Endometrium (tissue), 2 donors: ENCODE data around the gene RNF225.
"Not testable (repeated sequence)": the region's sequence is repeated elsewhere in the genome, so short reads cannot be mapped to it uniquely, and the experiment has no call there.

Experiments
- FAIRE-seq: peaks from 2 replicates; lab custom pipeline; 2012; peaks lifted over from hg19 to GRCh38; lab: Jason Lieb, UNC
- donor health status: control.
- donor health status: control.

Gene RNF225

DNA sequence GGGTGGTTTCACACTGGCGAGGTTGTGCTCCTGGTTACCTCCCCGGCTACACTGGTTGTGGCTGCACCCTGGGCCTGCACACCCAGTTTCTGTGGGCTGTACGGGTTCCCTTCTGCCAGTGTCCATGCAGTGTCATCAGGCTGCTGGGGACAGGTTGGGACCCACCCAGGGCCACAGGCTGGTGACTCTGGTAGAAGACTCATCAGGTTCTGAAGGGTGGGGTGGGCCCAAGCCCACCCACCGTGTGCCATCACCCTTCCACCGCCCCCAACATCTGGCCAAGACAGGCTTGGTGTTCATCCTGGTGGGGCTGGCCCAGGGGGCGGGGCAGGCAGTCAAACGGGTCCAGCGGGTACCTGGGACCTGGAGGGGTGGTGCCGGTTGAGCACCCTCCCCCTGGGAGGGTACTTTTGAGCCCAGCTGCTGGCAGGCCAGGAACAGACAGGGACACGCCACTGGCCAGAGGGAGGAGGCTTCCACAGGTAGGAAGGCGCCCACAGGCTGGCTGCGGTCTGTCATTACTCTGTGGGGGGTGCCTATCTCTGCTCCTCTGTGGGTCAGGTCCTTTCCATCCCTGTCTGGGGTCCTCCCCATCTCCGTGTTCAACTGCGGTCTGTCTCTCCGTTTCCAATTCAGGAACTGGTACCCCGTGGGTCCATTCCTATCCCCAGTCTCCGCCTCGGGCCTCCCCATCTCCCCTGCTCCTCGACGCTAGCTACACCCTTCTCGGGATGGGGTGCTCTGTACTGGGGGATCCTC is at the start of gene RNF225:
Gene RNF225 (plus strand): TSS at position 437 of the 759 bp plus-strand sequence. CDS start 434 bp downstream, outside the sequence.
- no peak for FAIRE-seq

GRCh38 chr19:58346961-58347929 is 48.2 kb upstream of the RNF225 start:
- FAIRE-seq = no peak

DNA sequence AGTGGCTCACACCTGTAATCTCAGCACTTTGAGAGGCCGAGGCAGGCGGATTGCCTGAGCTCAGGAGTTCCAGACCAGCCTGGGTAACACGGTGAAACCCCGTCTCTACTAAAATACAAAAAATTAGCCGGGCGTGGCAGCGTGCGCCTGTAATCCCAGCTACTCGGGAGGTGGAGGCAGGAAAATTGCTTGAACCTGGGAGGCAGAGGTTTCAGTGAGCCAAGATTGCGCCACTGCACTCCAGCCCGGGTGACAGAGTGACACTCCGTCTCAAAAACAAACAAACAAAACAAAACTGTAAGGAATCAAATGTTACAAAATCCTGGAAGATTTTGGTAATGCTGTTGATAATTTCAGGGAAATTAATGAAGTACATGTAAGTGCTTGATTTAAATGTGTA is 47.4 kb upstream of the RNF225 start:
- not testable (repeated sequence) for FAIRE-seq

- FAIRE-seq = no peak
Observed at GRCh38 chr19:58349590-58349989, 45.9 kb upstream of the RNF225 start.

GRCh38 chr19:58350001-58350861 is 45.2 kb upstream of the RNF225 start:
- no peak for FAIRE-seq

- FAIRE-seq = no peak
Observed at GRCh38 chr19:58350871-58351557, 44.4 kb upstream of the RNF225 start.

- no peak for FAIRE-seq
Observed at GRCh38 chr19:58351558-58351878, 43.9 kb upstream of the RNF225 start.

DNA sequence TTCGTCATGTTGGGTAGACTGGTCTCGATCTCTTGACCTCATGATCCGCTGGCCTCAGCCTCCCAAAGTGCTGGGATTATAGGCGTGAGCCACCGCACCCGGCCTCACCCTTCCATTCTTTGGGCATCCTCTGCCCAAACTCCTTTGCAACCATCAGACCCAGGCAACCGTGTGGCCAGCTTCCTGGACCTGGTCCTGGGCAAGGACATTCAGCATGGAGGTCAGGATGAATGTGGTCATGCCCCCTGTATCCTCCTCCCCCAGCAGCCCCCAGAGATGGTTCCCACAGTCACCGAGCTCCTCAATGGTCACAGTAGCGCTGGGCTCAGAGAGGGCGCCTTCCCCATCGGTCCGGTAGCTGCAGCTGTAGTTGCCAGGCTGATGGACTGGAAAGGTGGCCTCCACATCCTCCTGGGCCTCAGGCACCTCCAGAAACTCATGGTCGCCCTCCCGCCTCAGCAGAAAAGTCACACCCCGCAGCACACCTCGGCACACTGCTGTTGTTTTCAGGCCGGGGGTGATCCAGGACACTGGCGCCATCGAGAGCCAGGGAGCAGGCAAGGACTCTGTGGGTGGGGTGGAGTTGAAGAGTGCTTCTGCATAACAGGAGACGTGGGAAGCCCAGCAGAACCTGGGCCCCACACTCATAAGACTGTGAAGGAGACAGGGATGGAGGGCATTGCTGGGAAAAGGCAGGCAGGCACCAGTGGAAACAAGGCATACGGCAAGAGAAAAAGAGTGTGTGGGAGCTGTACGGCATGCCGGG is 43.3 kb upstream of the RNF225 start:
- no peak for FAIRE-seq

DNA sequence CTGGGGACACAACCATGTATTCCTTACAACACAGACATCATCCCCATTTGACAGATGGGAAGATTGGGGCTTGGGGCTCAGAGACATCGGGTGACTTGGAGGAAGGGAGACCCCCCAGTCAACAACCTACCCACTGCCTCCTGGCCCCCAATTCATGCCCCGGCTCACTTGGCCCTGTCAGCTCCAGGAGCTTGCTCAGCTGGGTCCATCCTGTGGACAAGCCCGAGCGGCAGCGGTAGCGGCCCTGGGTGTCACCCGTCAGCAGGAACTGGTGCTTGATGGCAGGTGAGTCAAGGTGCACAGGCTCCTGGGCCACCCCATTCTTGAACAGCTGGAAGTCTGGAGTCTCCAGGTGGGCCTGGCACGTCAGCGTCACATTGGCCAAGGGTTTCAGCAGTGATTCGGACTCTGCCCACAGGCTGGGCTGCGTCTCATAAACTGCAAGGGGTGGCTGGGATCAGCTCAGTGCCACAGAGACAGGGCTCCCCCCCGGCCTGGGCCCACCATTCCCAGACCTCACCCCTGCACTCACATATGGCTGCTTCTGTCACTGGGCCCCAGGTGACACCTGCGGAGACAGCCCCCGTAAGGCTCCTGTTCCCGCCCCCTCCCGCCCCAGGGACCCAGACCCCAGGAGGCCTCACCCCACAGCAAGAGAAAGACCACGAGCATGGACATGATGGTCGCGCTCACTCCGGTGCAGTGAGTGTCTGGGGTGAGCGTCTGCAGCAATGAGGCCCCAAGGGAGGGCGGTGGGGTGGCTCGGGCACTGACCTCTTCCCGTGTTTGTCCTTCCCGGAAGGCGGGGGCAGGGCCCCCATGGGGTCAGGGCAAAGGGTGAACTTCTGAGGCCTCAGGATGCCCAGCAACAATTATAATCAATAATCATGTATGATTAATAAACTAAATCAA is 42.4 kb upstream of the RNF225 start, which contains the start of gene A1BG:
Gene A1BG (minus strand): TSS at position 733 of the 912 bp plus-strand sequence. CDS start 55 bp downstream, at position 678.
- FAIRE-seq = no peak

DNA sequence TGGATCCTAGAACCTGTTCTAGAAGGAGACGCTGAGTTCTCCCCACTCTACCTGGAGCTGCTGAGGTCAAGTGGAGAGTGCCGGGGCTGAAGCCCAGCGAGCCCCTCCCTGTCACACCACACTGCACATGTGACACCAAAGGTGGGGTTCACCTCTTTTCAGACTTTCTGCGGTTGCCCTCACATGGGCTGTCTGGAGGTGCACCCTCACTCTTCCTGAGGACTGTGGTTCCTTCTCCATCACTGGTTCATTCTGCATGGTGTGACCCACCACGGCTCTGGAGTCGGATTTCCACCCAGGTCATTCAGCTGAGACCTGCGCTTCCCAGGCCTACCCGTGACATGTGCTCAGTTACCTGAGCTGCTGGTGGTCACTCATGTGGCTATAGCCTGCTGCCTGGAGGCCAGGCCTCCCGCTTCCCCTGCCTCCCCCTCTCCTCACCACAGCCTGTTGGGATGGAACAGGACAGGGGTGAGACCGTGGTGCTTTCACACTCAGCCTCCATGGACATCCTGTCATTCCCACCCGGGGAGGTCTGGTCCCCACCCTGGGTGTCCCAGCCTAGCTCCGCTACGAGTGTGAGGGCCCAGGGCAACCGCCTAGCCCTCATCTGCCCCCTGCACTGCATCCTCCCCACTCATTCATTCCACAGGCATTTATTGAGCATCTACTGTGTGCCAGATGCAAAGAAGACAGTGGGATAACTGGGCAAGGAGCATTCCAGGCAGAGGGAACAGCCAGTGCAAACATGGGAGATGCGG is 41.6 kb upstream of the RNF225 start:
- FAIRE-seq = no peak

DNA sequence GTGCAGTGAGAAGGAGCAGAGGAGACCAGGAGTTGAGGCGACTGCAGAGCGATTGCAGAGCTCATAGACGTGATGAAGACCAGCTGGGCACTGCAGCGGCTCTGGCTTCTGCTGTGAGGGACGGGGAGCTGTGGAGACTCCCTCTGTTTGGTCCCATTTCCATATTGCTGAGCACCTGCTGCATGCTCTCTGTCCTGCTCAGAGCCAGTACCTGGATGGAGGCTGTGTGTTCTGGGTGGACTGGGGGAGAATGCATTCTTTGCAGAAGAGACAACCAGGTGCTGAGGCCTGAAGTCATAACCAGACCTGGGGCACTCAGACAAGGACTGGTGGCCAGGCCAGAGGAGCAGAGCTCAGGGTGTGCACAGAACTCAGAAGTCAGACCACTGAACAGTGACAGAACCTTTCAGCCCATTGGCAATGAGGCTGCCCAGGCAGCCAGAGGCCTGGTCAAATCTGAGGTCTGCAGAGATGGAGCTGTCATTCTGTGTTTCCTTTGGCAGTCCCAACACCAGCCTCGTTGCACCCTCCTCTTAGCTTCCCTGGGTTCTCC is 40.9 kb upstream of the RNF225 start:
- no peak for FAIRE-seq

GRCh38 chr19:58355215-58355796 is 40.1 kb upstream of the RNF225 start:
- no peak for FAIRE-seq

- FAIRE-seq = no peak
Observed at GRCh38 chr19:58355908-58356765, 39.3 kb upstream of the RNF225 start.

DNA sequence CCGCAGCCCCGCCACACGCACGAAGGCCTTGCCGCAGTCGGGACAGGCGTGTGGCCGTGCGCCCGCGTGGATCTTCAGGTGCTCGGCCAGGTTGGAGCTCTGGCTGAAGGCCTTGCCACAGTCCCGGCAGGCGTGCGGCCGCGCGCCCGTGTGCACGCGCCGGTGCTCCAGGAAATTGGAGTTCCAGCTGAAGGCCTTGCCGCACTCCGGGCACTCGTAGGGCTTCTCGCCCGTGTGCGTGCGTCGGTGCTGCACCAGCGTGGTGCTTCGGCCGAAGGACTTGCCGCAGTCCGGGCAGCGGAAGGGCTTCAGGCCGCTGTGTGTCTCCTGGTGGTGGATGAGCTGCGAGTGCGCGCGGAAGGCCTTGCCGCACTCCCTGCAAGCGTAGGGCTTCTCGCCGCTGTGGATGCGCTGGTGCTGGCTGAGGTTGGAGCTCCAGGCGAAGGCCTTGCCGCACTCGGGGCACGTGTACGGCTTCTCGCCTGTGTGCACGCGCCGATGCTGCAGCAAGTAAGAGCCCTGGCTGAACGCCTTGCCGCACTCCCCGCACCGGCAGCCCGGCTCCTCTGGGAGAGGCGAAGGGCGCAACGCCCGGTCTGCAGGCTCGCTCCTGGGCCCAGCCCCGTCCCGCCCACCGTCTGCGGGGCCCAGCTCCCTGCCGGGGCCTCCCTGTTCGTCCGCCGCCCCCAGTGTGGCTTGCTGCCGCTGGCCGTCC is 38.5 kb upstream of the RNF225 start:
- FAIRE-seq = no peak

GRCh38 chr19:58357481-58358145 is 37.8 kb upstream of the RNF225 start:
- FAIRE-seq = no peak

- FAIRE-seq = peak; percentile 41
Observed at GRCh38 chr19:58361900-58362271, 33.6 kb upstream of the RNF225 start.
